Hepatocyte (in vitro differentiated cells): ENCODE measurements around the gene DNAJA3. TPM values are rescaled to one million over a fixed set of nuclear protein-coding genes. Genes with fewer than 3 reads are reported as not detected.
A peak's percentile ranks its signal among the peaks of the same experiment; 100 is the strongest.

Source experiments
- DNase-seq: peaks from one replicate; pipeline ENCODE4 v3.0.0-alpha.2; 2016; ENCODE audit warnings: low spot score
- H2AFZ ChIP-seq: fragments of 200-600 bp; sonication (generic); 2 replicates; pipeline ENCODE4 v1.6.0; 2016; ENCODE audit warnings: antibody characterized with exemption, mild to moderate bottlenecking
- H3K27ac ChIP-seq: fragments of 200-600 bp; sonication (generic); 2 replicates; pipeline ENCODE4 v1.5.1; 2016; ENCODE audit warnings: mild to moderate bottlenecking
- H3K27me3 ChIP-seq: fragments of 200-600 bp; sonication (generic); 2 replicates; pipeline ENCODE4 v1.6.1; 2016
- H3K36me3 ChIP-seq: fragments of 200-600 bp; sonication (generic); replicated peaks from 2 replicates; pipeline ENCODE4 v1.5.1; 2016; ENCODE audit warnings: low read depth; ENCODE audit not compliant: insufficient read depth
- H3K4me1 ChIP-seq: fragments of 200-600 bp; sonication (generic); 2 replicates; pipeline ENCODE4 v1.5.1; 2016; ENCODE audit warnings: mild to moderate bottlenecking, moderate library complexity; ENCODE audit not compliant: insufficient read depth
- H3K4me2 ChIP-seq: fragments of 200-600 bp; sonication (generic); 2 replicates; pipeline ENCODE4 v1.6.0; 2016
- H3K4me3 ChIP-seq: fragments of 200-600 bp; sonication (generic); 2 replicates; pipeline ENCODE4 v1.5.1; 2016; ENCODE audit warnings: mild to moderate bottlenecking
- H3K79me2 ChIP-seq: fragments of 200-600 bp; sonication (generic); 2 replicates; pipeline ENCODE4 v1.6.0; 2017; ENCODE audit warnings: mild to moderate bottlenecking
- H3K9me2 ChIP-seq: fragments of 200-600 bp; sonication (generic); replicated peaks from 2 replicates; pipeline ENCODE4 v1.6.0; 2017; ENCODE audit warnings: mild to moderate bottlenecking; ENCODE audit not compliant: insufficient read depth
- H3K9me3 ChIP-seq: fragments of 200-600 bp; sonication (generic); 2 replicates; pipeline ENCODE4 v1.5.1; 2016; ENCODE audit warnings: low read depth, mild to moderate bottlenecking
- H4K20me1 ChIP-seq: fragments of 200-600 bp; sonication (generic); 2 replicates; pipeline ENCODE4 v1.6.0; 2016; ENCODE audit warnings: mild to moderate bottlenecking; ENCODE audit not compliant: insufficient read depth, poor library complexity, severe bottlenecking
- CTCF ChIP-seq: fragments of 200-600 bp; sonication (generic); IDR thresholded peaks from 2 replicates; pipeline ENCODE4 v1.5.1; 2016; ENCODE audit warnings: antibody characterized with exemption, mild to moderate bottlenecking; ENCODE audit not compliant: poor library complexity
- EZH2 ChIP-seq: fragments of 200-600 bp; sonication (generic); IDR thresholded peaks from 2 replicates; pipeline ENCODE4 v1.6.1; 2016; ENCODE audit warnings: antibody characterized with exemption, mild to moderate bottlenecking, borderline replicate concordance
- EZH2phosphoT487 ChIP-seq: fragments of 200-600 bp; sonication (generic); IDR thresholded peaks from one replicate; pipeline ENCODE4 v1.6.1; 2018; ENCODE audit warnings: antibody characterized with exemption, mild to moderate bottlenecking, low read depth, moderate library complexity; ENCODE audit not compliant: unreplicated experiment, severe bottlenecking
- WGBS: methylation state at CpG from one replicate; pipeline ENCODE4 v1.1.6; 2016; ENCODE audit warnings: low lambda C conversion rate; ENCODE audit errors: missing lambda C conversion rate; 5-methylcytosine and 5-hydroxymethylcytosine counted together
- polyA plus RNA-seq: library from polyadenylated mRNA; unstranded; fragments of >200 nt; fragmentation: Nextera tagmentation; extraction: Ambion mirVana; gene quantifications from 2 replicates; pipeline ENCODE4 v1.2.1, GENCODE V29; 2016
- total RNA-seq: library from RNA; depleted of rRNA; stranded (reverse); fragments of >200 nt; gene quantifications from 2 replicates; pipeline ENCODE4 v1.2.3, GENCODE V29; 2014

Gene DNAJA3
- total and polyA plus RNA-seq, 2 experiments from 2014 or later, result 58.8 to 59.2 TPM

- no peak overlapping the region for H3K4me2 ChIP-seq
- H3K9me3 ChIP-seq, result no peaks in the 10 kb centered on the region
- 93% methylated on average over 21 of the region's 21 CpGs for WGBS
- peaks cover 17% of the 10 kb centered on the region for H4K20me1 ChIP-seq
- H3K36me3 ChIP-seq, result no peaks in the 10 kb centered on the region
- H3K27me3 ChIP-seq, result no peaks in the 10 kb centered on the region
- no peak for DNase-seq
- no peak overlapping the region for H2AFZ ChIP-seq
- no peak for TF ChIP-seq EZH2phosphoT487
- H3K4me1 ChIP-seq, result peaks cover 32% of the 10 kb centered on the region
- H3K27ac ChIP-seq, result no peak overlapping the region
- no peaks in the 10 kb centered on the region for H3K9me2 ChIP-seq
- no peak overlapping the region for H3K4me3 ChIP-seq
- H3K79me2 ChIP-seq, result peaks cover 6% of the 10 kb centered on the region
These were observed 42.8 kb upstream of the DNAJA3 start for GRCh38 chr16:4382795-4383357.

- Histone ChIP-seq H3K9me3 (no peaks in the 10 kb centered on the region), H3K4me2 (no peak overlapping the region), H2AFZ (no peak overlapping the region), H3K4me1 (peaks cover 37% of the 10 kb centered on the region), H3K27ac (peak overlapping the region; percentile 86), H3K27me3 (no peaks in the 10 kb centered on the region), H3K36me3 (no peaks in the 10 kb centered on the region), H3K4me3 (no peak overlapping the region), H4K20me1 (peaks cover 17% of the 10 kb centered on the region), H3K79me2 (peaks cover 3% of the 10 kb centered on the region), H3K9me2 (no peaks in the 10 kb centered on the region)
- 98% methylated on average over 12 of the region's 12 CpGs for WGBS
- DNase-seq, result no peak
- no peak for TF ChIP-seq EZH2phosphoT487
These were observed 41.9 kb upstream of the DNAJA3 start for GRCh38 chr16:4383591-4384444.

GRCh38 chr16:4384509-4384942 lies 41.1 kb upstream of the DNAJA3 start:
- DNase-seq, result peak; percentile 72
- Histone ChIP-seq H3K4me3 (no peak overlapping the region), H3K9me2 (no peaks in the 10 kb centered on the region), H3K9me3 (no peaks in the 10 kb centered on the region), H3K27me3 (no peaks in the 10 kb centered on the region), H3K4me2 (no peak overlapping the region), H4K20me1 (peaks cover 14% of the 10 kb centered on the region), H3K4me1 (peaks cover 44% of the 10 kb centered on the region), H2AFZ (no peak overlapping the region), H3K36me3 (no peaks in the 10 kb centered on the region), H3K79me2 (no peaks in the 10 kb centered on the region), H3K27ac (peak overlapping the region; percentile 86)
- WGBS, result 51% methylated on average over 19 of the region's 20 CpGs
- TF ChIP-seq EZH2, result no peak
- no peak for TF ChIP-seq CTCF
- TF ChIP-seq EZH2phosphoT487, result no peak

GRCh38 chr16:4385066-4385788 lies 40.4 kb upstream of the DNAJA3 start:
- no peaks in the 10 kb centered on the region for H3K9me3 ChIP-seq
- no peak overlapping the region for H3K4me3 ChIP-seq
- 80% methylated on average over 19 of the region's 20 CpGs for WGBS
- no peaks in the 10 kb centered on the region for H3K79me2 ChIP-seq
- no peaks in the 10 kb centered on the region for H3K36me3 ChIP-seq
- H2AFZ ChIP-seq, result no peak overlapping the region
- peaks cover 7% of the 10 kb centered on the region for H4K20me1 ChIP-seq
- H3K9me2 ChIP-seq, result no peaks in the 10 kb centered on the region
- DNase-seq, result no peak
- H3K4me2 ChIP-seq, result no peak overlapping the region
- peaks cover 47% of the 10 kb centered on the region for H3K4me1 ChIP-seq
- TF ChIP-seq EZH2phosphoT487, result no peak
- no peaks in the 10 kb centered on the region for H3K27me3 ChIP-seq
- H3K27ac ChIP-seq, result peak overlapping the region; percentile 86
